Fibroblast of skin of abdomen (primary cell): ENCODE data around the gene LRRC37A3. TPM values are rescaled to one million over a fixed set of nuclear protein-coding genes. Genes with fewer than 3 reads are reported as not detected.
"Not testable (repeated sequence)": the region's sequence is repeated elsewhere in the genome, so short reads cannot be mapped to it uniquely, and the experiment has no call there.

Experiments used
- DNase-seq: peaks from one replicate; pipeline ENCODE4 v3.0.0-alpha.2; 2013
- polyA plus RNA-seq, 2 experiments: library from polyadenylated mRNA; unstranded; fragments of 120-200 nt; gene quantifications; one replicate each; pipeline ENCODE4 v1.2.1, GENCODE V29; 2013; ENCODE audit not compliant: insufficient read length in 2 of 2

Gene LRRC37A3
- 9.1 TPM for polyA plus RNA-seq (2013, experiment 1 of 2; ENCODE audit: insufficient read length)
- 7.2 TPM for polyA plus RNA-seq (2013, experiment 2 of 2; ENCODE audit: insufficient read length)

DNA sequence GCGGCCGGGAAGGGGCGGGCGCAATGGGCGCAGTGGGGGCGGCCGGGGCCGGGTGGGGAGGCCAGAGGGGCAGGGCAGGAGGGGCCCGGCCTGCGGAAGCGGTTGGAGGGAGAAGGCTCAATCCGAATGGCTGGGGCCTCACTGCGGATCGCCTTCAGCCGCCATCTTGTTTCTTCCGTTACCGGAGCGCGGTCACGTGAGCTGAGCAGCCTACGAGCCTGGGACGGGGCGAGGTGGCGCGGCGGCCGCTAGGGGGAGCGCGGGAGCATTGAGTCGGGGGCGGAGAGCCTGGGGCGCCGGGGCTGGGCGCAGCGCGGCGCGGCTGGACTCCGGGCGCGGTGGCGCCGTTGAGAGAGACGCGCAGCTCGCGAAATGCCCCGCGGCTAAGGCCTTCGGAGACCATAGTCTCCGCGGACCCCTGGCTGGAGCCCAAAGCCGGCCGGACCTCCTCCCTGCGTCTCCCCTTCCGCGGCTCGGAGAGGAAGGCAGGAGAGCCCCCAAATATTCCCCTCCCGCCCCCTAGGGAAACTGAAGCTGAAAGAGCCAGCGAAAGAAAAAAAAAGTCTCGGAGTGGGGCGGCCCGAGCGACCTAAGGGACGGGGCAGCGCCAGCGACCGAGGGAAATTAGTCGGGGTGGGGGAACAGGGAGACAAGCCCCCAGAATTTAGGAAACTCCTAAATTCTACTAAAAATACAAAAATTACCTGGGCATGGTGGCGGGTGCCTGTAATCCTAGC lies at the start of gene LRRC37A3:
TSS of gene LRRC37A3 (minus strand) at position 190 of the 737 bp plus-strand sequence. CDS start 22,221 bp downstream, outside the sequence.
- DNase-seq: peak; percentile 95

GRCh38 chr17:64965873-64966287 lies 46.6 kb upstream of the LRRC37A3 start:
- peak; percentile 73 for DNase-seq

DNA sequence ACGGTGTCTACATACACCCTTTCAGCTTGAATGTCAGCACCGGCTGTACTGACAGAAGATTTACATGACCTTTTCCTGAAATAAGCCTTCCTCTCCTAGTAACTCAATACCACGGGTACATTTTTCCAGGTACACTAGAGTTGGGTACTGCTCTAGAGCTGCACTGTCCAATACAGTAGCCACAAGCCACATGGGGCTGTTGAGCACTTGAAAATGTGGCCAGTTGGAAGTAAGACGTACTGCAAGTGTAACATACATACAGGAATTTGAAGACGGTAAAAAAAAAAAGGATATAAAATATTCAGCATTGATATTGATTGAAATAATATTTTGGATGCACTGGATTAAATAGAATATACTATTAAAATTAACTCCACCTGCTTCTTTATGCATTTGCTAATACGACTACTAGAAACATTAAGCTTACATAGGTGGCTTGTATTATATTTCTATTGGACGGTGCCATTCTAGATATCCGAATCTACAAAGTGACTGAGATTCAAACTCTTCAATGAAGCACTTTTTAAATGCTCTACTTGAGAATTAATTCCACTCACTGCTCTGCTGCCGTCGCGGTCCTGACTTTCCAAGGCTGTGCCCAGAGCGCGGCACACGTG lies 46.1 kb upstream of the LRRC37A3 start:
- DNase-seq: not testable (repeated sequence)

DNA sequence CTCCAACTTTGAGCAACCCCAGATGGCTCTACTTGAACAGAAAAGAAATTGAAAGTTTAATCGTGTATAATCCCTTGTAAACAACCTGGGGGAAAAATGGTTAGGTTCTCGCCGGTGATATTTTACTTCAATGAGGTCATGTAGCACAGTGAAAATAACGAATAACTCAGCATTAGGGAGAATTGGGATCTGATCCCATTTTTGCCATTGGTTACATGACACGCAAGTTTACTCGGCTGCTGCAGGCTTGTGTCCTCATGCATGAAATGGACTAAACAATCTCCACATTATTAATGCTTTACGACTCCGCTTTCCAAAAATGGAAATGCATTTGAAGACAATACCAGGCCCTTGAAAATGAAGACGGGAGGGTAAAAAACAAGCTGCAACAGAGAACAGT lies 45.5 kb upstream of the LRRC37A3 start:
- DNase-seq: no peak

- not testable (repeated sequence) for DNase-seq
Observed at GRCh38 chr17:64963814-64964213, 44.5 kb upstream of the LRRC37A3 start.

GRCh38 chr17:64961563-64962378 lies 42.5 kb upstream of the LRRC37A3 start:
- peak; percentile 28 for DNase-seq

GRCh38 chr17:64951877-64952276 lies 32.6 kb upstream of the LRRC37A3 start:
- no peak for DNase-seq

- DNase-seq: no peak
Observed at GRCh38 chr17:64950871-64951270, 31.6 kb upstream of the LRRC37A3 start.

GRCh38 chr17:64947152-64947551 lies 27.9 kb upstream of the LRRC37A3 start:
- DNase-seq: no peak

DNA sequence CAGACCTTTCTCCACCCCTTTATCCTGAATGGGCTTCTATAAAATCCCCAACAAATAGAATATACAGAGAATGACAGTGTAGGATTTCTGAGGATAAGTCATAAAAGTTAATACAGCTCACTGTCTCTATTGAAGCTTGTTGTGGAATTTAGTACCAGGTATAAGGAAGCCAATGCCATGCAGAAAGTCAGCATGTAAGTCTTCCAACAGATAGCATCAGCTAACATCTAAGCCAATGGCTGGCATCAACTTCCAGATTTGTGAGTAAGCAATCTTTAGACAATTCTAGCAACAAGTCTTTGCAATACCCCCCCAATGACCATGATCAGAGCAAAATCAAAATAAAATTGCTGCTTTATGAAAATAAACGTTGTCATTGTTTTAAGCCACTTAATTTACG lies 22.5 kb upstream of the LRRC37A3 start:
- no peak for DNase-seq

DNA sequence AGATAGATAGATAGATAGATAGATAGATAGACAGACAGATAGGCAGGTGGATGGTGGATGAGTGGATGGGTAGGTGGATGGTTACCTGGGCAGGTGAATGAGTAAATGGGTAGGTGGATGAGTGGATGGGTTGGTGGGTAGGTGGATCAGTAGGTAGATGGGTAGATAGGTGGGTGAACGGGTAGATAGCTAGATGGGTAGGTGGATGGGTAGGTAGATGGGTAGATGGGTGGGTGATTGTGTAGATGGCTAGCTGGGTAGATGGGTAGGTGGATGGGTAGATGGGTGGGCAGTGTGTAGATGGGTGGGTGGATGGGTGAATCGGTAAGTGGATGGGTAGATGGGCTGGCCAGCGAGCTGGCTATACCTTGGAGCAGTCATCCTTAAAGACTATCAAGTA lies 21.8 kb upstream of the LRRC37A3 start:
- DNase-seq: no peak

DNA sequence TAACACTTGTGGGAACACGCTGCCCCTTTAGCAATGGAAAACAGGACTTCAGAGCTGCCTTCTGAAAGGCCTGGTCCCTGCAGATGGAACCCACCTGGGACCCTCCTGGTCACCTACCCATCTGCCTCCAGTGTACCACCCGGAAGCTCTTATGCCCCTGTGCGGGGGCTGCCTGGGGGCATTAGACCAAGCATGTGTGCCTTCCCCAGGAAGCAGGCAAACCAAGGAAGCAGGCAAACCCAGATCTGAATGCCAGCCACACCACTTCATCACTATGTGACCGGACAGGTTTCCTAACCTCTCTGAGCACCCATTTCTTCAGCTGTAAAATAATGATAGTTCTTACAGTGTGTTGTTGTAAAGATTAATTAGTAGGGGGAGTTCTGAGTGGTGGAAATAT lies 20.8 kb upstream of the LRRC37A3 start:
- DNase-seq: no peak

DNA sequence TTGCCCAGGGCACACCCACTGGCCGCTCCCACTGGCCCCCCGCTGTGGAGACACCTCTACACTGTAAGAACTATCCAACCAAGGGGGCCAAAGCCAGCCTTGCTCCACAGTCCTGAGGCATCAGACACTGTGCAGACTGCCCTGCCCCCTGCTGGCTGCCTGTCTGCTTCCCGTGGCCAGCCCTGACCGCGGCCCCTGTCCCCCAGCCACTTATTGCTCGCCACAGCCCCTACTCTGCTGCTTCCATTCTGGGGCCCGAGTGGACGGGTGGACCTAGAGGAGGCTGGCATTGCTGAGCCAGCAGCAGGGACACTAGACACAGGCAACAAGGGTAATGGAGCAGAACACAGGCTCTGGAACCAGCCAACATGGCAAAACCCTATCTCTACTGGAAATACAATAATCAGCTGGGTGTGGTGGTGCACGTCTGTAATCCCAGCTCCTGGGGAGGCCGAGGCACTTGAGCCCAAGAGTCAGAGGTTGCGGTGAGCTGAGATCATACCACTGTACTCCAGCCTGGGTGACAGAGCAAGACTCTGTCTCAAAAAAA lies 19.7 kb upstream of the LRRC37A3 start:
- DNase-seq: peak; percentile 14

DNA sequence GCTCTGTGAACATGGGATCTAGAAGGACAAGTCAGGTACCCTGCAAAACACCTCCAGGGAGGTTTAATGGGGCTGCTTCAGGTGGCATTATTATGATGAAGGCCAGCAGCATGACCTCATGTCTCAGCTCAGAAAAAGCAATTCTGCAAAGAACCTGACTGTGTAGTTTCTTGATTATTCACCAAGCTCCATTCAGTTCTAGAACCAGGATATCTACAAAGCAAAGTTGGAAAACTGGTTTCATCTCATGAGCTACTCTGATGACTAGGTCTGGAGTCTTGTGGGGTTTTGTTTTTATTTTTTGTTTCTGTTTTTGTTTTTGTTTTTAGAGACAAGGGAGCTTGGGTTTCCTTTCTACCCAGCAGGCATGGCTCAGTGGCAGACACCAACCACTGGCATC lies 19.0 kb upstream of the LRRC37A3 start:
- no peak for DNase-seq

DNA sequence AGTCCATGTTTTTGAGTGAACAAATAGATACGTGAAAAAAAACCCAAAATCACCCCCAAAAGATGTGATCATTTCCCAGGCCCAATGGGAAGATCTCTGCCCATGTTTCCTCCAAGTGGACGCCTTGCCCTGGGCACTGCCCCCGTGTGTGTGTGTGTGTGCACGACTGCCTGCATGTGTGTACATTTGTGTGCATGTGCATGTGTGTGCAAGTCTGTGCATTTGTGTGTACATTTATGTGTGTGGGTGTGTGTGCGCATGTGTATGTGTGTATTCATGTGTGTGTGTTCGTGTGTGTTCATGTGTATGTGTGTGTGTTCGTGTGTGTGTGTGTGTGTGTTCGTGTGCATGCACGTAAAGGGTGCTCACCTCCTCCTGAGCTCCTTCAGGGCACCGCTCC lies 16.8 kb upstream of the LRRC37A3 start:
- DNase-seq: no peak

DNA sequence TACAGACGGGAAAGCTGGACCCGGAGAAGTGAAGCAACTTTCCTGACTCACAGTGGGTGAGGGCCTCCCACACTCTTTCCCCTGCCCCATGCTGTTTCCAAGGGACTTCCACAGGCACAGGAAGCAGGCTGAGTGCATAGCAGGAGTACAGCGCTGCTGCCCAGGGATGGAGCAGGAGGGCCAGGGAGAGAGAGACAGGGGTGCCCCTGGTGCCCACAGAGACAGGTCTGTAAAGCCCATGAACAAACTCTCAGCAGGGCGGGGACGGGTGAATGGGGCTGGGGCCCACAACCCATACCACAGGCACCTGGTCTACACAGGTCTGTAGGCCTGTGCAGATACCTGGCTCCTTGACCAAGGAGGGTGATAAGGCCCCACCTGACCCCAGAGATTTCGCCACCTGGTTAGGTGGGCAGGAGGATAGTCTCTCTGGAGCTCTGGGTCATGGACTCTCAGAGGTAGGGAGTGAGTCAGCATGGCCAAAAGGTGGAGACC lies 15.1 kb upstream of the LRRC37A3 start:
- not testable (repeated sequence) for DNase-seq

- not testable (repeated sequence) for DNase-seq
Observed at GRCh38 chr17:64932850-64933249, 13.6 kb upstream of the LRRC37A3 start.

DNA sequence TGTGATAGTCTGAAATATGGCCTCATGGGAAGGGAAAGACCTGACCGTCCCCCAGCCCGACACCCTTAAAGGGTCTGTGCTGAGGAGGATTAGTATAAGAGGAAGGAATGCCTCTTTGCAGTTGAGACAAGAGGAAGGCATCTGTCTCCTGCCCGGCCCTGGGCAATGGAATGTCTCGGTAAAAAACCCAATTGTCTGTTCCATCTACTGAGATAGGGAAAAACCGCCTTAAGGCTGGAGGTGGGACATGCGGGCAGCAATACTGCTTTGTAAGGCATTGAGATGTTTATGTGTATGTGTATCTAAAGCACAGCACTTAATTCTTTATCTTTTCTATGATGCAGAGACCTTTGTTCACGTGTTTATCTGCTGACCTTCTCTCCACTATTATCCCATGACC lies 11.1 kb upstream of the LRRC37A3 start:
- not testable (repeated sequence) for DNase-seq

DNA sequence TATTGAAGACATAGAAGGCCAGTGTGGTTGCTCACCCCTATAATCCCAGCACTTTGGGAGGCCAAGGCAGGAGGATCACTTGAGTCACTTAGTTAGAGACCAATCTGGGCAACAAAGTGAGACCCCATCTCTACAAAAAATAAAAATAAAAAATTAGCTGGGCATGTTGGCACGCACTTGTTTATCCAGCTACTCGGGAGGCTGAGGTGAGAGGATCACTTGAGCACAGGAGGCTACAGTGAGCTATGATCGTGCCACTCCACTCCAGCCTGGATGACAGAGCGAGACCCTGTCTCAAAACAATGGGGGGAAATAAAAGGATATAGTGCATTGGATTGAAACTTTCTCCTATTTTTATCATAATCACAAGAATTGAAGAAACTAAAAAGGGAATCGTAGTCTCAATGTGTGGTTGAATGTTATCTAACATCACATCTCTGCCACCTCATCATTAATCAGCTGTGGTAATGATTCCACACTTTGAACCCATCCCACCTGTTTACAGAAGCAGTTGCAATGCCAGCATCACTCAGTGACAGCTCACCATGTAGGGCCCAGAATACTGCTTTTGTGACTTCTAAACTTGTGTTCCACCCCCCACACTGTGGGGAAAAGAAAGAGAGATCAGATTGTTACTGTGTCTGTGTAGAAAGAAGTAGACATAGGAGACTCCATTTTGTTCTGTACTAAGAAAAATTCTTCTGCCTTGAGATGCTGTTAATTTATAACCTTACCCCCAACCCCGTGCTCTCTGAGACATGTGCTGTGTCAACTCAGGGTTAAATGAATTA lies 10.3 kb upstream of the LRRC37A3 start:
- DNase-seq: peak; percentile 60

GRCh38 chr17:64928701-64929100 lies 9.4 kb upstream of the LRRC37A3 start:
- DNase-seq: not testable (repeated sequence)

GRCh38 chr17:64927444-64927843 lies 8.2 kb upstream of the LRRC37A3 start:
- peak; percentile 48 for DNase-seq

- not testable (repeated sequence) for DNase-seq
Observed at GRCh38 chr17:64926430-64926829, 7.2 kb upstream of the LRRC37A3 start.
